Natural killer cell treated with Interleukin-12 subunit alpha and Interleukin-12 subunit beta and Interleukin-15 and Interleukin-18, amount 100 ng/mL, for 72 hours (primary cell): ENCODE measurements around the gene MAP7D1. TPM values are rescaled to one million over a fixed set of nuclear protein-coding genes. Genes with fewer than 3 reads are reported as not detected.
A peak's percentile ranks its signal among the peaks of the same experiment; 100 is the strongest.
"Not testable (repeated sequence)": the region's sequence is repeated elsewhere in the genome, so short reads cannot be mapped to it uniquely, and the experiment has no call there.

Source experiments
- ATAC-seq, 2 donors: fragments of 150-1000 bp; cut with Tn5 transposase in 1 of 2; sonication (Bioruptor Pico), chemical (Tn5 transposase) in 1 of 2; 2 replicates each; pipeline ENCODE4 v1.10.0; 2021
- DNase-seq: peaks from one replicate; pipeline ENCODE4 v3.0.0; 2022; ENCODE audit warnings: low spot score
- H3K27ac Mint-ChIP-seq, 2 donors: 1 replicate in 1 of 2; 2 replicates in 1 of 2; pipeline ENCODE4 v1.8.0; 2022; ENCODE audit warnings: mixed read lengths in 2 of 2, mild to moderate bottlenecking in 1 of 2, moderate library complexity in 1 of 2
- H3K27me3 Mint-ChIP-seq, 2 donors: 1 replicate in 1 of 2; 2 replicates in 1 of 2; pipeline ENCODE4 v1.8.0; 2022; ENCODE audit warnings: mixed read lengths in 2 of 2
- H3K36me3 Mint-ChIP-seq: one replicate; pipeline ENCODE4 v1.8.0; 2022; ENCODE audit warnings: mixed read lengths
- H3K4me1 Mint-ChIP-seq, 2 donors: 1 replicate in 1 of 2; 2 replicates in 1 of 2; pipeline ENCODE4 v1.8.0; 2022; ENCODE audit warnings: low read depth in 2 of 2, mixed read lengths in 2 of 2, mild to moderate bottlenecking in 1 of 2
- H3K4me3 Mint-ChIP-seq: one replicate; pipeline ENCODE4 v1.8.0; 2022; ENCODE audit warnings: mixed read lengths
- H3K9me3 Mint-ChIP-seq: 2 replicates; pipeline ENCODE4 v1.8.0; 2022; ENCODE audit warnings: mixed read lengths
- total RNA-seq, 2 donors: library from RNA; stranded (reverse); gene quantifications; one replicate each; pipeline ENCODE4 v1.2.3, GENCODE V29; 2022

MAP7D1 gene
- total RNA-seq, 2 donors from 2014 or later = 153 to 196 TPM

- Mint-ChIP-seq H3K27me3 (no peaks in the 10 kb centered on the region), H3K36me3 (no peaks in the 10 kb centered on the region), H3K9me3 (no peaks in the 10 kb centered on the region), H3K4me3 (peak overlapping the region; percentile 94), H3K4me1 (peaks cover 59 to 60% of the 10 kb centered on the region in 2 donors), H3K27ac (peak overlapping the region; percentile 92 to 97)
- peak; percentile 92 for DNase-seq
- ATAC-seq = peak; percentile 76 to 80
Observed at GRCh38 chr1:36150296-36151133, 5.4 kb upstream of the MAP7D1 start.

- DNase-seq = no peak
- peaks cover 59 to 60% of the 10 kb centered on the region in 2 donors for H3K4me1 Mint-ChIP-seq
Observed at GRCh38 chr1:36151134-36151844, 4.7 kb upstream of the MAP7D1 start.

GRCh38 chr1:36151845-36152203 is 4.1 kb upstream of the MAP7D1 start:
- Mint-ChIP-seq H3K27ac (peak overlapping the region; percentile 92 to 97), H3K4me3 (peak overlapping the region; percentile 80), H3K27me3 (no peaks in the 10 kb centered on the region), H3K4me1 (peaks cover 57 to 58% of the 10 kb centered on the region in 2 donors), H3K9me3 (no peaks in the 10 kb centered on the region), H3K36me3 (no peaks in the 10 kb centered on the region)
- peak; percentile 76 for DNase-seq
- no peak for ATAC-seq

More at GRCh38 chr1:36151134-36151844, 4.7 kb upstream of the MAP7D1 start:
- no peak for ATAC-seq
- Mint-ChIP-seq H3K27me3 (no peaks in the 10 kb centered on the region), H3K4me3 (peak overlapping the region; percentile 94), H3K27ac (peak overlapping the region; percentile 92 to 97), H3K9me3 (no peaks in the 10 kb centered on the region), H3K36me3 (no peaks in the 10 kb centered on the region)

GRCh38 chr1:36153476-36153875 is 2.5 kb upstream of the MAP7D1 start:
- Mint-ChIP-seq H3K27me3 (no peaks in the 10 kb centered on the region), H3K4me1 (peaks cover 58 to 64% of the 10 kb centered on the region in 2 donors), H3K36me3 (no peaks in the 10 kb centered on the region), H3K27ac (peak overlapping the region; percentile 92 to 97), H3K4me3 (no peak overlapping the region), H3K9me3 (no peaks in the 10 kb centered on the region)
- ATAC-seq (no peak), DNase-seq (no peak)

GRCh38 chr1:36154335-36154734 is 1.6 kb upstream of the MAP7D1 start:
- DNase-seq = no peak
- peak overlapping the region; percentile 92 to 97 for H3K27ac Mint-ChIP-seq
- no peaks in the 10 kb centered on the region for H3K27me3 Mint-ChIP-seq
- ATAC-seq = no peak
- peaks cover 61 to 64% of the 10 kb centered on the region in 2 donors for H3K4me1 Mint-ChIP-seq
- H3K36me3 Mint-ChIP-seq = no peaks in the 10 kb centered on the region
- H3K4me3 Mint-ChIP-seq = peak overlapping the region; percentile 74
- no peaks in the 10 kb centered on the region for H3K9me3 Mint-ChIP-seq

GRCh38 chr1:36154765-36155407 is 1.1 kb upstream of the MAP7D1 start:
- Mint-ChIP-seq H3K36me3 (no peaks in the 10 kb centered on the region), H3K27me3 (no peaks in the 10 kb centered on the region), H3K27ac (peak overlapping the region; percentile 92 to 97), H3K9me3 (no peaks in the 10 kb centered on the region), H3K4me3 (peak overlapping the region; percentile 74), H3K4me1 (peaks cover 61 to 64% of the 10 kb centered on the region in 2 donors)
- ATAC-seq (no peak), DNase-seq (no peak)

GRCh38 chr1:36156329-36157114 is 562 bp downstream of the MAP7D1 start:
- H3K4me1 Mint-ChIP-seq = peaks cover 61 to 65% of the 10 kb centered on the region in 2 donors
- H3K9me3 Mint-ChIP-seq = no peaks in the 10 kb centered on the region
- H3K27me3 Mint-ChIP-seq = no peaks in the 10 kb centered on the region
- ATAC-seq (peak; percentile 20 to 36), DNase-seq (peak; percentile 69)
- peak overlapping the region; percentile 79 to 90 for H3K27ac Mint-ChIP-seq
- peaks cover 2% of the 10 kb centered on the region for H3K36me3 Mint-ChIP-seq
- H3K4me3 Mint-ChIP-seq = peak overlapping the region; percentile 86

- no peaks in the 10 kb centered on the region for H3K9me3 Mint-ChIP-seq
- DNase-seq (no peak), ATAC-seq (no peak)
- peaks cover 62 to 65% of the 10 kb centered on the region in 2 donors for H3K4me1 Mint-ChIP-seq
- H3K27ac Mint-ChIP-seq = peak overlapping the region; percentile 79 to 90
- H3K4me3 Mint-ChIP-seq = peak overlapping the region; percentile 86
- no peaks in the 10 kb centered on the region for H3K27me3 Mint-ChIP-seq
- H3K36me3 Mint-ChIP-seq = peaks cover 6% of the 10 kb centered on the region
Observed at GRCh38 chr1:36157115-36157903, 1.3 kb downstream of the MAP7D1 start.

- peak overlapping the region; percentile 79 to 90 for H3K27ac Mint-ChIP-seq
Observed at GRCh38 chr1:36157973-36158826, 2.2 kb downstream of the MAP7D1 start.

GRCh38 chr1:36158827-36159252 is 2.9 kb downstream of the MAP7D1 start:
- H3K27ac Mint-ChIP-seq = peak overlapping the region; percentile 96 to 97
- peak overlapping the region; percentile 89 for H3K4me3 Mint-ChIP-seq
- not testable (repeated sequence) for H3K27me3 Mint-ChIP-seq, ATAC-seq, H3K9me3 Mint-ChIP-seq, H3K36me3 Mint-ChIP-seq, DNase-seq
- H3K4me1 Mint-ChIP-seq = peaks cover 58 to 59% of the 10 kb centered on the region in 2 donors

More at GRCh38 chr1:36157973-36158826, 2.2 kb downstream of the MAP7D1 start:
- peak overlapping the region; percentile 86 for H3K4me3 Mint-ChIP-seq
- no peaks in the 10 kb centered on the region for H3K9me3 Mint-ChIP-seq
- H3K27me3 Mint-ChIP-seq = no peaks in the 10 kb centered on the region
- DNase-seq = no peak
- H3K36me3 Mint-ChIP-seq = peaks cover 6% of the 10 kb centered on the region
- ATAC-seq = no peak
- H3K4me1 Mint-ChIP-seq = peaks cover 63 to 64% of the 10 kb centered on the region in 2 donors

- Mint-ChIP-seq H3K4me3 (peak overlapping the region; percentile 89), H3K27me3 (no peaks in the 10 kb centered on the region), H3K4me1 (peaks cover 58 to 62% of the 10 kb centered on the region in 2 donors), H3K36me3 (peaks cover 6% of the 10 kb centered on the region), H3K27ac (peak overlapping the region; percentile 96 to 97), H3K9me3 (no peaks in the 10 kb centered on the region)
- DNase-seq (no peak), ATAC-seq (no peak)
Observed at GRCh38 chr1:36159614-36160387, 3.8 kb downstream of the MAP7D1 start.
